Endothelial cell of umbilical vein (primary cell): Measurements from ENCODE around the gene CFAP65. TPM values are rescaled to one million over a fixed set of nuclear protein-coding genes. Genes with fewer than 3 reads are reported as not detected.

Experiments
- BruUV-seq: library from RNA; stranded (reverse); fragments of 400-500 nt; replicated peaks from 2 replicates; lab custom pipeline; 2021; lab: Mats Ljungman, UMichigan
- CTCF ChIA-PET: fragments of 300-600, 350-600 bp; sonication (Branson Sonifier 250); formaldehyde crosslinking; loops from one replicate; lab custom pipeline; 2021; ENCODE audit warnings: antibody characterized with exemption, inconsistent platforms; lab: Charles Lee
- POLR2A ChIA-PET: fragments of 300-600, 350-600 bp; sonication (Branson Sonifier 250); formaldehyde crosslinking; loops from one replicate; lab custom pipeline; 2021; ENCODE audit warnings: antibody characterized with exemption, inconsistent platforms; lab: Charles Lee
- DNase-seq: peaks from one replicate; pipeline ENCODE4 v3.0.0-alpha.2; 2011; ENCODE audit warnings: low read depth, low spot score
- FAIRE-seq: peaks from 2 replicates; lab custom pipeline; 2011; peaks lifted over from hg19 to GRCh38; lab: Jason Lieb, UNC
- H2AFZ ChIP-seq: 2 replicates; pipeline ENCODE4 v1.6.0; 2012; ENCODE audit warnings: low read depth, low read length, control low read depth, inconsistent platforms
- H3K27ac ChIP-seq: 2 replicates; pipeline ENCODE4 v1.5.1; 2011; ENCODE audit warnings: low read depth, mild to moderate bottlenecking, control low read depth, low read length, moderate library complexity; ENCODE audit not compliant: insufficient read depth
- H3K27me3 ChIP-seq, 2 experiments: 2 replicates each; pipeline versions ENCODE4 v1.6.0 to v1.6.1; 2011; ENCODE audit warnings: low read length in 2 of 2, mixed read lengths in 1 of 2; ENCODE audit not compliant: control insufficient read depth in 2 of 2, insufficient read depth in 2 of 2
- H3K36me3 ChIP-seq, 2 experiments: 2 replicates in 1 of 2; 3 replicates in 1 of 2; pipeline ENCODE4 v1.5.1; 2011; ENCODE audit warnings: low read length in 2 of 2, mild to moderate bottlenecking in 1 of 2, moderate library complexity in 1 of 2; ENCODE audit not compliant: control insufficient read depth in 2 of 2, insufficient read depth in 2 of 2; ENCODE audit errors: extremely low read depth in 1 of 2
- H3K4me1 ChIP-seq: 3 replicates; pipeline ENCODE4 v1.5.1; 2011; ENCODE audit warnings: mild to moderate bottlenecking, low read length; ENCODE audit not compliant: control insufficient read depth, insufficient read depth; ENCODE audit errors: extremely low read depth
- H3K4me2 ChIP-seq: 2 replicates; pipeline ENCODE4 v1.6.1; 2011; ENCODE audit warnings: low read length, control low read depth, mixed read lengths; ENCODE audit not compliant: insufficient read depth
- H3K4me3 ChIP-seq, 3 experiments: fragments of 200-600 bp in 1 of 3; sonication (generic), shearing (Covaris generic) in 1 of 3; replicated peaks in 1 of 3; 2 replicates each; pipeline ENCODE4 v1.5.1; 2011 to 2016; ENCODE audit warnings: control low read depth in 3 of 3, low read length in 3 of 3, mild to moderate bottlenecking in 2 of 3, inconsistent platforms in 1 of 3, low read depth in 1 of 3, moderate library complexity in 1 of 3; ENCODE audit not compliant: insufficient read depth in 1 of 3
- H3K79me2 ChIP-seq: 2 replicates; pipeline ENCODE4 v1.6.0; 2012; ENCODE audit warnings: low read length, inconsistent platforms; ENCODE audit not compliant: control insufficient read depth, insufficient read depth
- H3K9ac ChIP-seq: replicated peaks from 2 replicates; pipeline ENCODE3; 2011; ENCODE audit warnings: low read length, control low read depth; ENCODE audit not compliant: insufficient read depth; ENCODE audit errors: extremely low read depth
- H3K9me1 ChIP-seq: replicated peaks from 3 replicates; pipeline ENCODE4 v1.6.0; 2011; ENCODE audit warnings: mild to moderate bottlenecking, low read length; ENCODE audit not compliant: control insufficient read depth, insufficient read depth; ENCODE audit errors: extremely low read depth
- H3K9me3 ChIP-seq: replicated peaks from 2 replicates; pipeline ENCODE4 v1.5.1; 2012; ENCODE audit warnings: low read length, inconsistent platforms; ENCODE audit not compliant: control insufficient read depth, insufficient read depth
- H4K20me1 ChIP-seq: replicated peaks from 2 replicates; pipeline ENCODE3; 2011; ENCODE audit warnings: mild to moderate bottlenecking, low read length; ENCODE audit not compliant: control insufficient read depth, insufficient read depth; ENCODE audit errors: extremely low read depth
- CTCF ChIP-seq, 2 donors: IDR thresholded peaks; 1 replicate in 1 of 2; 2 replicates in 1 of 2; pipeline ENCODE4 v1.5.1; 2011; ENCODE audit warnings: low read length in 2 of 2, mild to moderate bottlenecking in 2 of 2, moderate library complexity in 2 of 2, control low read depth in 1 of 2, inconsistent platforms in 1 of 2, low read depth in 1 of 2; ENCODE audit not compliant: insufficient read depth in 1 of 2; ENCODE audit errors: extremely low read depth in 1 of 2
- EZH2 ChIP-seq: IDR thresholded peaks from 2 replicates; pipeline ENCODE4 v1.6.1; 2012; ENCODE audit warnings: borderline replicate concordance, low read depth, mild to moderate bottlenecking, moderate library complexity, low read length, inconsistent platforms; ENCODE audit not compliant: severe bottlenecking
- FOS ChIP-seq: IDR thresholded peaks from 2 replicates; pipeline ENCODE4 v1.6.1; 2011; ENCODE audit warnings: mild to moderate bottlenecking, low read length, moderate library complexity, borderline replicate concordance; ENCODE audit not compliant: insufficient read depth
- GATA2 ChIP-seq: IDR thresholded peaks from 2 replicates; pipeline ENCODE4 v1.7.0; 2011; ENCODE audit warnings: low read depth, mild to moderate bottlenecking, moderate library complexity, mixed read lengths, low read length; ENCODE audit not compliant: insufficient read length, insufficient read depth
- JUN ChIP-seq: IDR thresholded peaks from 2 replicates; pipeline ENCODE4 v1.6.1; 2011; ENCODE audit warnings: borderline replicate concordance, low read depth; ENCODE audit not compliant: insufficient read length, insufficient read depth
- MAX ChIP-seq: IDR thresholded peaks from 2 replicates; pipeline ENCODE4 v1.6.1; 2011; ENCODE audit not compliant: insufficient read depth, insufficient read length
- MYC ChIP-seq: IDR thresholded peaks from one replicate; pipeline ENCODE4 v1.6.1; 2011; ENCODE audit warnings: mild to moderate bottlenecking, low read depth, low read length
- POLR2A ChIP-seq: IDR thresholded peaks from 2 replicates; pipeline ENCODE4 v1.6.1; 2012; ENCODE audit warnings: low read depth, mild to moderate bottlenecking, control low read depth, low read length
- POLR2AphosphoS5 ChIP-seq: IDR thresholded peaks from 2 replicates; pipeline ENCODE4 v1.6.1; 2012; ENCODE audit warnings: low read depth, mild to moderate bottlenecking, control low read depth, low read length, moderate library complexity; ENCODE audit not compliant: insufficient read depth
- dilution Hi-C: fragments of 300-500 bp; cut with MboI; formaldehyde crosslinking; loops from one replicate; pipeline ENCODE4 v1.15.0; 2019; ENCODE audit warnings: low sequenced_read_pairs; ENCODE audit not compliant: extremely low pct_ligation_motif_present
- intact Hi-C: fragments of 100-400 bp; cut with micrococcal nuclease; formaldehyde crosslinking; loops from one replicate; pipeline ENCODE4 v1.10.0; 2022
- polyA plus RNA-seq, 4 experiments: library from polyadenylated mRNA; depleted of rRNA in 3 of 4; stranded (reverse) in 3 of 4; unstranded in 1 of 4; fragments of >200 nt; gene quantifications; 2 replicates each; pipeline versions ENCODE4 v1.2.1 to v1.2.3, GENCODE V29; 2011 to 2012; ENCODE audit warnings: missing spikeins in 1 of 4
- total RNA-seq: library from RNA; stranded (reverse); gene quantifications from 2 replicates; pipeline ENCODE4 v1.2.3, GENCODE V29; 2021

Gene CFAP65
- total and polyA plus RNA-seq, 2 donors (not counting 3 experiments of a cell fraction or from before 2014, with no cell fraction given), result 0.03 TPM; not detected in 1

GRCh38 chr2:219071131-219071816 is 30.0 kb upstream of the CFAP65 start:
- Histone ChIP-seq H3K4me1 (no peaks in the 10 kb centered on the region), H3K4me2 (no peak overlapping the region), H3K27me3 (no peaks in the 10 kb centered on the region), H3K9me1 (no peaks in the 10 kb centered on the region), H3K36me3 (peaks cover 0 to 4% of the 10 kb centered on the region in 2 experiments), H3K4me3 (no peak overlapping the region), H3K27ac (no peak overlapping the region), H4K20me1 (no peaks in the 10 kb centered on the region), H3K9me3 (no peaks in the 10 kb centered on the region), H3K9ac (no peak overlapping the region), H2AFZ (no peak overlapping the region), H3K79me2 (no peaks in the 10 kb centered on the region)
- no peak for FAIRE-seq
- ChIA-PET CTCF (interaction anchor here (0.8 to 7.3 kb wide), 15 partner anchors 8 to 231 kb away, joined by 3 to 135 read pairs (median 15); partner anchors contain the start of gene IHH), POLR2A (no interaction called here)
- BruUV-seq, result no TSS peak
- dilution Hi-C loops, result no loop called here
- TF ChIP-seq POLR2A (no peak), CTCF (IDR thresholded peaks at IDR 0.05; ENCODE audit: extremely low read depth in 1 of 2, insufficient read depth in 1 of 2, low read depth in 1 of 2, low read length in 2 of 2) (no peak), MAX (no peak), FOS (no peak), EZH2 (no peak), JUN (no peak), MYC (no peak), POLR2AphosphoS5 (no peak), GATA2 (no peak)
- DNase-seq, result no peak
- intact Hi-C loops, result no loop called here
